ENCODE data around the gene CCNA2. TPM values are rescaled to one million over a fixed set of nuclear protein-coding genes. Genes with fewer than 3 reads are reported as not detected.

Gene CCNA2
- total RNA-seq, 1 experiment from 2014 or later: 105 TPM

DNA sequence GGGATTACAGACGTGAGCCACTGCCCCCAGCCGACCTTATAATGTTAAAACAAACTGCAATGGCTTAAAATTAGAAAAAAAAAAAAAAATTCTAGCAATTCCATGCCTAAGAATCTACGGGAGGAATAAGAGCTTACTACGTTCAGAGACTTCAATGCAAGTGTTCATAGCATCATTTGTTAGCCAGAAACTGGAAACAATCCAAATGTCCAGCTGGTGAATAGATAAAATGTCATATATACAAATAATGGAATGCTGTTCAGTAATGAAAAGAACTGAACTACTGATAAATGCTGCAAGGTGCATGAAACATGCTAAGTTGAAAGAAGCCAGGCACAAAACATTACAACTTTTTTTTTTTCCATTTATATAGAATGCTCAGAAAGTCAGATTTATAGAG is 17.3 kb downstream of the CCNA2 start:
- Histone ChIP-seq H3K4me3 (ENCODE audit: low read depth, low read length, poor library complexity, severe bottlenecking) (no peak overlapping the region), H3K27ac (ENCODE audit: low read depth, low read length, poor library complexity, severe bottlenecking) (no peak overlapping the region), H3K4me1 (ENCODE audit: insufficient read depth, low read length, poor library complexity, severe bottlenecking) (peaks cover 12% of the 10 kb centered on the region), H3K9me3 (ENCODE audit: low read depth, low read length, poor library complexity, severe bottlenecking) (no peaks in the 10 kb centered on the region), H3K36me3 (ENCODE audit: insufficient read depth, low read length, poor library complexity, severe bottlenecking) (peaks cover 81% of the 10 kb centered on the region), H3K27me3 (replicated peaks; ENCODE audit: insufficient read depth, low read depth, low read length, poor library complexity) (no peaks in the 10 kb centered on the region)
- no peak for DNase-seq (ENCODE audit: low spot score)
- TF ChIP-seq, protein P1, sequence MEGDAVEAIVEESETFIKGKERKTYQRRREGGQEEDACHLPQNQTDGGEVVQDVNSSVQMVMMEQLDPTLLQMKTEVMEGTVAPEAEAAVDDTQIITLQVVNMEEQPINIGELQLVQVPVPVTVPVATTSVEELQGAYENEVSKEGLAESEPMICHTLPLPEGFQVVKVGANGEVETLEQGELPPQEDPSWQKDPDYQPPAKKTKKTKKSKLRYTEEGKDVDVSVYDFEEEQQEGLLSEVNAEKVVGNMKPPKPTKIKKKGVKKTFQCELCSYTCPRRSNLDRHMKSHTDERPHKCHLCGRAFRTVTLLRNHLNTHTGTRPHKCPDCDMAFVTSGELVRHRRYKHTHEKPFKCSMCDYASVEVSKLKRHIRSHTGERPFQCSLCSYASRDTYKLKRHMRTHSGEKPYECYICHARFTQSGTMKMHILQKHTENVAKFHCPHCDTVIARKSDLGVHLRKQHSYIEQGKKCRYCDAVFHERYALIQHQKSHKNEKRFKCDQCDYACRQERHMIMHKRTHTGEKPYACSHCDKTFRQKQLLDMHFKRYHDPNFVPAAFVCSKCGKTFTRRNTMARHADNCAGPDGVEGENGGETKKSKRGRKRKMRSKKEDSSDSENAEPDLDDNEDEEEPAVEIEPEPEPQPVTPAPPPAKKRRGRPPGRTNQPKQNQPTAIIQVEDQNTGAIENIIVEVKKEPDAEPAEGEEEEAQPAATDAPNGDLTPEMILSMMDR (conservative IDR thresholded peaks at IDR 0.05; ENCODE audit: low read depth, low read length): no peak
- TF ChIP-seq EZH2 (IDR thresholded peaks at IDR 0.05; ENCODE audit: borderline replicate concordance, low read depth, low read length, poor library complexity, severe bottlenecking): no peak
- intact Hi-C loops (cut with micrococcal nuclease; ENCODE audit: unreplicated experiment): no loop called here
- no TSS peak for BruUV-seq (replicated peaks)
- ChIA-PET CTCF (no interaction called here), POLR2A (ENCODE audit: low non-redundant PET) (no interaction called here)

- peaks cover 43% of the 10 kb centered on the region for H3K36me3 ChIP-seq (ENCODE audit: insufficient read depth, low read length, poor library complexity, severe bottlenecking)
- ChIA-PET CTCF (no interaction called here), POLR2A (ENCODE audit: low non-redundant PET) (interaction anchor here (1.0 kb wide), 1 partner anchor 36 kb away, joined by 5 read pairs; no protein-coding TSS in a partner anchor)
- H3K27ac ChIP-seq (ENCODE audit: low read depth, low read length, poor library complexity, severe bottlenecking): peak overlapping the region; percentile 90
- DNase-seq (ENCODE audit: low spot score): no peak
- peak overlapping the region; percentile 75 for H3K4me3 ChIP-seq (ENCODE audit: low read depth, low read length, poor library complexity, severe bottlenecking)
- H3K4me1 ChIP-seq (ENCODE audit: insufficient read depth, low read length, poor library complexity, severe bottlenecking): peaks cover 12% of the 10 kb centered on the region
- no TSS peak for BruUV-seq (replicated peaks)
- TF ChIP-seq EZH2 (IDR thresholded peaks at IDR 0.05; ENCODE audit: borderline replicate concordance, low read depth, low read length, poor library complexity, severe bottlenecking): no peak
- TF ChIP-seq, protein P1 (conservative IDR thresholded peaks at IDR 0.05; ENCODE audit: low read depth, low read length): no peak
- H3K27me3 ChIP-seq (replicated peaks; ENCODE audit: insufficient read depth, low read depth, low read length, poor library complexity): no peaks in the 10 kb centered on the region
- intact Hi-C loops (cut with micrococcal nuclease; ENCODE audit: unreplicated experiment): no loop called here
- no peaks in the 10 kb centered on the region for H3K9me3 ChIP-seq (ENCODE audit: low read depth, low read length, poor library complexity, severe bottlenecking)
These were observed 22.0 kb downstream of the CCNA2 start for GRCh38 chr4:121801715-121802075.

GRCh38 chr4:121800961-121801714 is 22.5 kb downstream of the CCNA2 start, which contains the start of gene EXOSC9:
Gene EXOSC9 (plus strand): TSS chr4:121801323. CDS start chr4:121801425, 102 bp downstream.
- intact Hi-C loops (cut with micrococcal nuclease; ENCODE audit: unreplicated experiment): no loop called here
- H3K4me3 ChIP-seq (ENCODE audit: low read depth, low read length, poor library complexity, severe bottlenecking): peak within 1 kb of the TSS; percentile 75
- POLR2A ChIA-PET (ENCODE audit: low non-redundant PET): interaction anchor here (1.0 kb wide), 1 partner anchor 36 kb away, joined by 5 read pairs; no protein-coding TSS in a partner anchor
- no TSS peak for BruUV-seq (replicated peaks)
- peak within 1 kb of the TSS; percentile 90 for H3K27ac ChIP-seq (ENCODE audit: low read depth, low read length, poor library complexity, severe bottlenecking)
- DNase-seq (ENCODE audit: low spot score): peak; percentile 97
- CTCF ChIA-PET: no interaction called here
- no peaks in the 10 kb centered on the region for H3K27me3 ChIP-seq (replicated peaks; ENCODE audit: insufficient read depth, low read depth, low read length, poor library complexity)
- H3K4me1 ChIP-seq (ENCODE audit: insufficient read depth, low read length, poor library complexity, severe bottlenecking): peaks cover 12% of the 10 kb centered on the region
- peaks cover 37% of the 10 kb centered on the region for H3K36me3 ChIP-seq (ENCODE audit: insufficient read depth, low read length, poor library complexity, severe bottlenecking)
- no peaks in the 10 kb centered on the region for H3K9me3 ChIP-seq (ENCODE audit: low read depth, low read length, poor library complexity, severe bottlenecking)
- TF ChIP-seq EZH2 (IDR thresholded peaks at IDR 0.05; ENCODE audit: borderline replicate concordance, low read depth, low read length, poor library complexity, severe bottlenecking): no peak
- TF ChIP-seq, protein P1 (conservative IDR thresholded peaks at IDR 0.05; ENCODE audit: low read depth, low read length): no peak

Data from A673 (cell line).